ENCODE results near the gene CNTN1. TPM values are rescaled to one million over a fixed set of nuclear protein-coding genes. Genes with fewer than 3 reads are reported as not detected.

The CNTN1 gene
- total RNA-seq, 4 donors from 2014 or later = 18.0 to 32.1 (median 23.8) TPM

- Histone ChIP-seq H3K4me1 (no peaks in the 10 kb centered on the region), H3K4me3 (no peak overlapping the region), H3K27me3 (no peaks in the 10 kb centered on the region), H3K36me3 (no peaks in the 10 kb centered on the region), H3K27ac (no peak overlapping the region), H3K9me3 (no peaks in the 10 kb centered on the region)
- TF ChIP-seq POLR2A (IDR thresholded peaks at IDR 0.05) (no peak), CTCF (IDR thresholded peaks at IDR 0.05) (no peak), EP300 (IDR thresholded peaks at IDR 0.05) (no peak)
- DNase-seq (ENCODE audit: low spot score in 2 of 2) = no peak
- 47% methylated on average over 1 of the region's 1 CpG for WGBS, 2 donors
Observed at GRCh38 chr12:40655451-40655850, 36.8 kb upstream of the CNTN1 start.

GRCh38 chr12:40662366-40662765 is 29.9 kb upstream of the CNTN1 start:
- no peaks in the 10 kb centered on the region for H3K27me3 ChIP-seq
- no peaks in the 10 kb centered on the region for H3K4me1 ChIP-seq
- TF ChIP-seq CTCF (IDR thresholded peaks at IDR 0.05) = no peak
- TF ChIP-seq EP300 (IDR thresholded peaks at IDR 0.05) = no peak
- TF ChIP-seq POLR2A (IDR thresholded peaks at IDR 0.05) = no peak
- H3K27ac ChIP-seq = no peak overlapping the region
- H3K4me3 ChIP-seq = no peak overlapping the region
- DNase-seq (ENCODE audit: low spot score in 2 of 2) = no peak
- H3K9me3 ChIP-seq = peaks cover 0 to 6% (median 0%) of the 10 kb centered on the region in 4 donors
- H3K36me3 ChIP-seq = no peaks in the 10 kb centered on the region
- WGBS, 2 donors = 87 to 95% methylated on average over 4 of the region's 4 CpGs

GRCh38 chr12:40663781-40664180 is 28.5 kb upstream of the CNTN1 start:
- DNase-seq (ENCODE audit: low spot score in 2 of 2) = no peak
- no peak overlapping the region for H3K27ac ChIP-seq
- no peaks in the 10 kb centered on the region for H3K36me3 ChIP-seq
- H3K4me1 ChIP-seq = peaks cover 0 to 10% (median 3%) of the 10 kb centered on the region in 4 donors
- H3K4me3 ChIP-seq = no peak overlapping the region
- H3K27me3 ChIP-seq = no peaks in the 10 kb centered on the region
- peaks cover 0 to 6% (median 0%) of the 10 kb centered on the region in 4 donors for H3K9me3 ChIP-seq
- TF ChIP-seq EP300 (IDR thresholded peaks at IDR 0.05) (no peak), POLR2A (IDR thresholded peaks at IDR 0.05) (no peak), CTCF (IDR thresholded peaks at IDR 0.05) (no peak)
- WGBS, 2 donors = 79 to 97% methylated on average over 1 of the region's 1 CpG

- WGBS, 2 donors = 8 to 15% methylated on average over 1 of the region's 1 CpG
- Histone ChIP-seq H3K4me1 (peaks cover 0 to 19% (median 3%) of the 10 kb centered on the region in 4 donors), H3K27me3 (no peaks in the 10 kb centered on the region), H3K27ac (no peak overlapping the region), H3K36me3 (no peaks in the 10 kb centered on the region), H3K4me3 (no peak overlapping the region), H3K9me3 (no peaks in the 10 kb centered on the region)
- no peak for DNase-seq (ENCODE audit: low spot score in 2 of 2)
- TF ChIP-seq CTCF (IDR thresholded peaks at IDR 0.05) (peak in 1 of 5 experiments; percentile 26), EP300 (IDR thresholded peaks at IDR 0.05) (no peak)
Observed at GRCh38 chr12:40668099-40668529, 24.1 kb upstream of the CNTN1 start.

DNA sequence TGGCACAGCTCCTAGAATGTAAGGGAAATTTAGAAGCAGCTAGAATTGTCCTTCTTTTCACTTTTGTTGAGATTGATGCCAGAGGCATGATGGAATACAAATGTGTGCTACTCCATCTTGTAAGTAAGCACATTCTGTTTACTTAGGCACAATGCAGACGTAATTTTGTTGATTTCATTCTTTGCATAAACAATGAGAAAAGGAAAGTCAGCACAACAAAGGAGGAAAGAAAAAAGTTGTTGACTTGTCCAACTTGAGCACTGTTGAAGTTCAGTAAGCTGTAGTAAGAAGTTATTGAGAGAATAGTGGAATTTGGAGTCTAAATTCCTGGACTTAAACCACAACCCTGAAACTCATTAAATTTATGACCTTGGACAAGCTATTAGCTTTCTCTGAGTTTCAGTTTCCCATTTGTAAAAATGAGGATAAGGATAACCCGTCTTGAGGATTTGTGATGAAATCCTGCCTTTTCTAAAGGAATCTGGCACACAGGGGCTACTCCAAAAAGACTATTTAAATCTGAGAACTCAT is 19.4 kb upstream of the CNTN1 start:
- H3K27me3 ChIP-seq = no peaks in the 10 kb centered on the region
- TF ChIP-seq EP300 (IDR thresholded peaks at IDR 0.05) (peak in 1 of 2 donors; percentile 35), POLR2A (IDR thresholded peaks at IDR 0.05) (no peak), CTCF (IDR thresholded peaks at IDR 0.05) (no peak)
- H3K9me3 ChIP-seq = peaks cover 0 to 3% (median 0%) of the 10 kb centered on the region in 4 donors
- H3K27ac ChIP-seq = peak overlapping the region in 3 of 4 donors; percentile 21 to 61 (median 38)
- no peaks in the 10 kb centered on the region for H3K36me3 ChIP-seq
- no peak for DNase-seq (ENCODE audit: low spot score in 2 of 2)
- H3K4me3 ChIP-seq = peak overlapping the region in 1 of 4 donors; percentile 16
- H3K4me1 ChIP-seq = peaks cover 0 to 23% (median 3%) of the 10 kb centered on the region in 4 donors
- 7 to 13% methylated on average over 2 of the region's 2 CpGs for WGBS, 2 donors
